SK-N-SH treated with all-trans-retinoic acid at 6 μM for 48 hours (cell line): ENCODE results near the gene NMRK1.

Experiments
- PATZ1 ChIP-seq: fragments of 250-450 bp; sonication (Bioruptor Pico); IDR thresholded peaks from 2 replicates; pipeline ENCODE4 v1.8.0; 2020; ENCODE audit warnings: mild to moderate bottlenecking, moderate library complexity, borderline replicate concordance
- TOX ChIP-seq: fragments of 250-450 bp; sonication (Bioruptor Pico); IDR thresholded peaks from 2 replicates; pipeline ENCODE4 v1.8.0; 2021; ENCODE audit warnings: mild to moderate bottlenecking, moderate library complexity, borderline replicate concordance
- ZNF70 ChIP-seq: fragments of 450-650 bp; formaldehyde crosslinking; IDR thresholded peaks from 2 replicates; pipeline ENCODE4 v1.5.0; 2020; ENCODE audit warnings: mild to moderate bottlenecking, moderate library complexity
- TF ChIP-seq, protein P1 (sequence below): fragments of 250-450 bp; sonication (Bioruptor Pico); IDR thresholded peaks from 2 replicates; pipeline ENCODE4 v1.5.1; 2020; ENCODE audit warnings: low read depth, mild to moderate bottlenecking, moderate library complexity
- TF ChIP-seq, protein P2 (sequence below): fragments of 250-450 bp; sonication (Bioruptor Pico); IDR thresholded peaks from 2 replicates; pipeline ENCODE4 v1.8.0; 2021; ENCODE audit warnings: low read depth, mild to moderate bottlenecking, moderate library complexity, borderline replicate concordance

DNA sequence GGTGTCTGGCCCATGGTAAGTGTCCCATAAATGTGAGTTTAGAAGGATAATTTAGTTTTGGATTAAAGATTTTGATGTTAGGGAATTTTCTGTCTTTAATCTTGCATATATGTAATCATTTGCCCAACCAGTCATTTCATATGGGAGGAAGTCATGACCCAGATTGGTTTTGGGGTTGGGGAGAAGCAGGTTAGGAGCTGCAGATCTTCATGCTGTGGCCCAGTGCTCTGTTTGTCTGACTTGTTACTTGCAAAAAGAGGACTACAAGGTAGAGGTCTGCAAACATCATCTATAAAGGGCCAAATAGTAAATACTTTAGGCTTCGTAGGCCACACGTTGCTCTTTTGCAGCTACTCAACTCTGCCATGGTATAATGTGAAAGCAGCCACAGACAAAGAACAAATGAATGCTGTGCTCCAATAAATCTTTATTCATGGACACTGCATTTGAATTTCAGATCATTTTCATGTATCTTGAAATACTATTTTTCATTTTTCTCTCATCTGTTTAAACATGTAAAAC is 17.1 kb upstream of the NMRK1 start:
- TF ChIP-seq, protein P1, sequence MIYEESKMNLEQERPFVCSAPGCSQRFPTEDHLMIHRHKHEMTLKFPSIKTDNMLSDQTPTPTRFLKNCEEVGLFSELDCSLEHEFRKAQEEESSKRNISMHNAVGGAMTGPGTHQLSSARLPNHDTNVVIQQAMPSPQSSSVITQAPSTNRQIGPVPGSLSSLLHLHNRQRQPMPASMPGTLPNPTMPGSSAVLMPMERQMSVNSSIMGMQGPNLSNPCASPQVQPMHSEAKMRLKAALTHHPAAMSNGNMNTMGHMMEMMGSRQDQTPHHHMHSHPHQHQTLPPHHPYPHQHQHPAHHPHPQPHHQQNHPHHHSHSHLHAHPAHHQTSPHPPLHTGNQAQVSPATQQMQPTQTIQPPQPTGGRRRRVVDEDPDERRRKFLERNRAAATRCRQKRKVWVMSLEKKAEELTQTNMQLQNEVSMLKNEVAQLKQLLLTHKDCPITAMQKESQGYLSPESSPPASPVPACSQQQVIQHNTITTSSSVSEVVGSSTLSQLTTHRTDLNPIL (CRISPR knock-in tag): no peak
- TF ChIP-seq, protein P2, sequence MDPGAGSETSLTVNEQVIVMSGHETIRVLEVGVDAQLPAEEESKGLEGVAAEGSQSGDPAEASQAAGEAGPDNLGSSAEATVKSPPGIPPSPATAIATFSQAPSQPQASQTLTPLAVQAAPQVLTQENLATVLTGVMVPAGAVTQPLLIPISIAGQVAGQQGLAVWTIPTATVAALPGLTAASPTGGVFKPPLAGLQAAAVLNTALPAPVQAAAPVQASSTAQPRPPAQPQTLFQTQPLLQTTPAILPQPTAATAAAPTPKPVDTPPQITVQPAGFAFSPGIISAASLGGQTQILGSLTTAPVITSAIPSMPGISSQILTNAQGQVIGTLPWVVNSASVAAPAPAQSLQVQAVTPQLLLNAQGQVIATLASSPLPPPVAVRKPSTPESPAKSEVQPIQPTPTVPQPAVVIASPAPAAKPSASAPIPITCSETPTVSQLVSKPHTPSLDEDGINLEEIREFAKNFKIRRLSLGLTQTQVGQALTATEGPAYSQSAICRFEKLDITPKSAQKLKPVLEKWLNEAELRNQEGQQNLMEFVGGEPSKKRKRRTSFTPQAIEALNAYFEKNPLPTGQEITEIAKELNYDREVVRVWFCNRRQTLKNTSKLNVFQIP: no peak
- TF ChIP-seq PATZ1: no peak
- TF ChIP-seq ZNF70: no peak
- no peak for TF ChIP-seq TOX
